Measurements from ENCODE around the gene EXPH5. TPM values are rescaled to one million over a fixed set of nuclear protein-coding genes. Genes with fewer than 3 reads are reported as not detected.

EXPH5 gene
- total and polyA plus RNA-seq, 9 of the 15 experiments (the other 6 are each of a cell fraction or from before 2014, with no cell fraction given) = 1.3 to 8.5 (median 4.8) TPM

DNA sequence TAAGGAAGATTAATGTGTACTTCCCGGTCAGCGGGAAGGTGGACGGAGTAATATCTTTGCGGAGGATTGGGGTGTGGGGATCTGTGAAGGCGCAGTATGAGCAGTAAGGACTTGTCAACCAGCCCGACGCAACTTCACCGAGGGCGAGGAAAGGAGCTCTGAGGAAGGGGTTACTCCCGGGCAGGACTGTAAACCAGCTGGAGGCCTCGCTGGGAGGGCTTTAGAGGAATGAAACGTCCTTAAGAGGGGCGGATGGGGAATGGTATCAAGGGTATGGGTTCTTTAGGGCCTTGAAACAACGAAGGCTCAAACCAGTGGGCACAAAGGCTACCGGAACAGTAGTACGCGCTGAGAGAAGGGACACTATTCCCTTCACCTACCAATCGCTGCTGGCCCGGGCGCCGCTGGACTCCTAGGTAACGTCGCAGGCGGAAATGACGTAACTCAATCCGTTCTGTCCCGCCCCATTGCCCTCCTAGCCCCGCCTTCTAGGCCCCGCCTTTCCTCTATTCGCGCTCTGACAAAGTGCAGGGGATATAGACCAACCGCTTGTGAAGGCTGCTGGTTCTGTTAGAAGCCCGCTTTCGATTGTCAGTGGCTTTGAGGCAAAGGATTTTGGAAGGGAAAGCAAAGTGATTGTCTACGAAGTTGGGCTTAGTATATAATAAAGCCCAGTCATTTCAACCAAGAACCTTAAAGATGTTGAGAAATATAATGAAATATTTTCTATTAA is 126.3 kb downstream of the EXPH5 start, which contains the start of gene C11orf65 (continued):
- TF ChIP-seq, protein P1, sequence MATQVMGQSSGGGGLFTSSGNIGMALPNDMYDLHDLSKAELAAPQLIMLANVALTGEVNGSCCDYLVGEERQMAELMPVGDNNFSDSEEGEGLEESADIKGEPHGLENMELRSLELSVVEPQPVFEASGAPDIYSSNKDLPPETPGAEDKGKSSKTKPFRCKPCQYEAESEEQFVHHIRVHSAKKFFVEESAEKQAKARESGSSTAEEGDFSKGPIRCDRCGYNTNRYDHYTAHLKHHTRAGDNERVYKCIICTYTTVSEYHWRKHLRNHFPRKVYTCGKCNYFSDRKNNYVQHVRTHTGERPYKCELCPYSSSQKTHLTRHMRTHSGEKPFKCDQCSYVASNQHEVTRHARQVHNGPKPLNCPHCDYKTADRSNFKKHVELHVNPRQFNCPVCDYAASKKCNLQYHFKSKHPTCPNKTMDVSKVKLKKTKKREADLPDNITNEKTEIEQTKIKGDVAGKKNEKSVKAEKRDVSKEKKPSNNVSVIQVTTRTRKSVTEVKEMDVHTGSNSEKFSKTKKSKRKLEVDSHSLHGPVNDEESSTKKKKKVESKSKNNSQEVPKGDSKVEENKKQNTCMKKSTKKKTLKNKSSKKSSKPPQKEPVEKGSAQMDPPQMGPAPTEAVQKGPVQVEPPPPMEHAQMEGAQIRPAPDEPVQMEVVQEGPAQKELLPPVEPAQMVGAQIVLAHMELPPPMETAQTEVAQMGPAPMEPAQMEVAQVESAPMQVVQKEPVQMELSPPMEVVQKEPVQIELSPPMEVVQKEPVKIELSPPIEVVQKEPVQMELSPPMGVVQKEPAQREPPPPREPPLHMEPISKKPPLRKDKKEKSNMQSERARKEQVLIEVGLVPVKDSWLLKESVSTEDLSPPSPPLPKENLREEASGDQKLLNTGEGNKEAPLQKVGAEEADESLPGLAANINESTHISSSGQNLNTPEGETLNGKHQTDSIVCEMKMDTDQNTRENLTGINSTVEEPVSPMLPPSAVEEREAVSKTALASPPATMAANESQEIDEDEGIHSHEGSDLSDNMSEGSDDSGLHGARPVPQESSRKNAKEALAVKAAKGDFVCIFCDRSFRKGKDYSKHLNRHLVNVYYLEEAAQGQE (IDR thresholded peaks at IDR 0.05; ENCODE audit: borderline replicate concordance) = no peak
- TF ChIP-seq, protein P1 (CRISPR knock-in tag; IDR thresholded peaks at IDR 0.05; ENCODE audit: low read depth) = peak; percentile 37; the same call in 1 of the 2 replicates
- TF ChIP-seq CAMTA2 (CRISPR knock-in tag; conservative IDR thresholded peaks at IDR 0.05) = no peak
- TF ChIP-seq, protein P2, sequence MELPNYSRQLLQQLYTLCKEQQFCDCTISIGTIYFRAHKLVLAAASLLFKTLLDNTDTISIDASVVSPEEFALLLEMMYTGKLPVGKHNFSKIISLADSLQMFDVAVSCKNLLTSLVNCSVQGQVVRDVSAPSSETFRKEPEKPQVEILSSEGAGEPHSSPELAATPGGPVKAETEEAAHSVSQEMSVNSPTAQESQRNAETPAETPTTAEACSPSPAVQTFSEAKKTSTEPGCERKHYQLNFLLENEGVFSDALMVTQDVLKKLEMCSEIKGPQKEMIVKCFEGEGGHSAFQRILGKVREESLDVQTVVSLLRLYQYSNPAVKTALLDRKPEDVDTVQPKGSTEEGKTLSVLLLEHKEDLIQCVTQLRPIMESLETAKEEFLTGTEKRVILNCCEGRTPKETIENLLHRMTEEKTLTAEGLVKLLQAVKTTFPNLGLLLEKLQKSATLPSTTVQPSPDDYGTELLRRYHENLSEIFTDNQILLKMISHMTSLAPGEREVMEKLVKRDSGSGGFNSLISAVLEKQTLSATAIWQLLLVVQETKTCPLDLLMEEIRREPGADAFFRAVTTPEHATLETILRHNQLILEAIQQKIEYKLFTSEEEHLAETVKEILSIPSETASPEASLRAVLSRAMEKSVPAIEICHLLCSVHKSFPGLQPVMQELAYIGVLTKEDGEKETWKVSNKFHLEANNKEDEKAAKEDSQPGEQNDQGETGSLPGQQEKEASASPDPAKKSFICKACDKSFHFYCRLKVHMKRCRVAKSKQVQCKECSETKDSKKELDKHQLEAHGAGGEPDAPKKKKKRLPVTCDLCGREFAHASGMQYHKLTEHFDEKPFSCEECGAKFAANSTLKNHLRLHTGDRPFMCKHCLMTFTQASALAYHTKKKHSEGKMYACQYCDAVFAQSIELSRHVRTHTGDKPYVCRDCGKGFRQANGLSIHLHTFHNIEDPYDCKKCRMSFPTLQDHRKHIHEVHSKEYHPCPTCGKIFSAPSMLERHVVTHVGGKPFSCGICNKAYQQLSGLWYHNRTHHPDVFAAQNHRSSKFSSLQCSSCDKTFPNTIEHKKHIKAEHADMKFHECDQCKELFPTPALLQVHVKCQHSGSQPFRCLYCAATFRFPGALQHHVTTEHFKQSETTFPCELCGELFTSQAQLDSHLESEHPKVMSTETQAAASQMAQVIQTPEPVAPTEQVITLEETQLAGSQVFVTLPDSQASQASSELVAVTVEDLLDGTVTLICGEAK (IDR thresholded peaks at IDR 0.05) = peak; percentile 90
- TF ChIP-seq, protein P2 (CRISPR knock-in tag; IDR thresholded peaks at IDR 0.05) = 0 out of 2 replicates have a peak, but pooled peaks have one; percentile 45
